Activated naive CD4-positive, alpha-beta T cell (primary cell): Measurements from ENCODE around the gene ADARB1.
"Not testable (repeated sequence)": the region's sequence is repeated elsewhere in the genome, so short reads cannot be mapped to it uniquely, and the experiment has no call there.

Experiments
- DNase-seq, 4 experiments: peaks; one replicate each; lab custom pipeline; 2025; lab: John Stamatoyannopoulos, UW

ADARB1 gene

GRCh38 chr21:45134279-45135076, 60.1 kb downstream of the ADARB1 start:
- DNase-seq = no peak

GRCh38 chr21:45135122-45135521, 60.7 kb downstream of the ADARB1 start:
- no peak for DNase-seq

- DNase-seq = no peak
Measured at GRCh38 chr21:45135868-45136267, 61.5 kb downstream of the ADARB1 start.

GRCh38 chr21:45136500-45136899, 62.1 kb downstream of the ADARB1 start:
- DNase-seq = no peak

GRCh38 chr21:45136927-45137611, 62.7 kb downstream of the ADARB1 start:
- DNase-seq = peak in 3 of 4 experiments; percentile 29 to 53 (median 43)

- DNase-seq = no peak
Measured at GRCh38 chr21:45137612-45137937, 63.2 kb downstream of the ADARB1 start.

- DNase-seq = peak; percentile 38 to 65 (median 54)
Measured at GRCh38 chr21:45138199-45139002, 64.0 kb downstream of the ADARB1 start.

- not testable (repeated sequence) for DNase-seq
Measured at GRCh38 chr21:45139003-45139360, 64.6 kb downstream of the ADARB1 start.

- no peak for DNase-seq
Measured at GRCh38 chr21:45139473-45139872, 65.1 kb downstream of the ADARB1 start.

GRCh38 chr21:45140346-45140940, 66.1 kb downstream of the ADARB1 start:
- DNase-seq = peak in 1 of 4 experiments; percentile 25

GRCh38 chr21:45140944-45141343, 66.6 kb downstream of the ADARB1 start:
- not testable (repeated sequence) for DNase-seq

- DNase-seq = no peak
Measured at GRCh38 chr21:45141507-45141906, 67.1 kb downstream of the ADARB1 start.

- DNase-seq = no peak
Measured at GRCh38 chr21:45142469-45143308, 68.3 kb downstream of the ADARB1 start.

GRCh38 chr21:45143855-45144254, 69.5 kb downstream of the ADARB1 start:
- no peak for DNase-seq

- DNase-seq = no peak
Measured at GRCh38 chr21:45145146-45145545, 70.8 kb downstream of the ADARB1 start.

GRCh38 chr21:45145846-45146245, 71.5 kb downstream of the ADARB1 start:
- not testable (repeated sequence) for DNase-seq

GRCh38 chr21:45146306-45146705, 71.9 kb downstream of the ADARB1 start:
- DNase-seq = no peak

GRCh38 chr21:45146801-45147200, 72.4 kb downstream of the ADARB1 start:
- no peak for DNase-seq

- no peak for DNase-seq
Measured at GRCh38 chr21:45147473-45148315, 73.3 kb downstream of the ADARB1 start.

- DNase-seq = no peak
Measured at GRCh38 chr21:45148316-45148990, 74.1 kb downstream of the ADARB1 start.
